ENCODE measurements around the gene NR4A2. TPM values are rescaled to one million over a fixed set of nuclear protein-coding genes. Genes with fewer than 3 reads are reported as not detected.

The NR4A2 gene
- total RNA-seq, 2 donors from 2014 or later, result 1.2 to 1.6 TPM

DNA sequence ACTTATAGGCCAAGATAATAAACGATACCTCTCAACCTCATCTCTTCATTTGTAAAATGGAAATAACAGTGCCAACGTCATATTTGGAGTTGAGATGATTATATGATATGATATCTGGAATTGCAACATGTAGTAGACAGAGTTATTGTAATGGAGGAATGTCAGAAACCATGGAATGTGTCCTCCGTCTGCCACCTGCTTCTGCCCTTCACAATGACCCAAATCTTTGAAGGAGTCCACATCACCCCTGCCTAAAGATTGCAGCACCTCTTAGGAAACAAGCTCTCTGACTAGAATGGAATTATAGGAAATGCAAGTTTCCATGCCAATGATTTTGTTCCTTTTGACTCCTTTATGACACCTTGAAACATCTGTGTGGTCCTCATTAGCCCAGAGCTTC is 14.9 kb downstream of the NR4A2 start:
- no peaks in the 10 kb centered on the region for H3K4me1 ChIP-seq (ENCODE audit: control insufficient read depth, insufficient read depth, low read length)
- H3K27me3 ChIP-seq (ENCODE audit: control insufficient read depth, insufficient read depth, low read length, poor library complexity, severe bottlenecking), result peaks cover 74% of the 10 kb centered on the region
- DNase-seq, result no peak
- H3K4me3 Mint-ChIP-seq, result no peak overlapping the region
- 95% methylated on average over 3 of the region's 3 CpGs; no CpG with 5 or more reads in 1 of the 2 experiments for WGBS, 2 experiments (ENCODE audit: insufficient coverage in 1 of 2, insufficient read length in 1 of 2)
- H3K9me3 Mint-ChIP-seq, result peaks cover 18% of the 10 kb centered on the region
- peaks cover 14% of the 10 kb centered on the region for H3K9me3 ChIP-seq (ENCODE audit: control insufficient read depth, low read length)
- no peak overlapping the region for H3K9ac ChIP-seq (ENCODE audit: extremely low read depth, low read length, poor library complexity, severe bottlenecking)
- no peak overlapping the region for H3K27ac Mint-ChIP-seq
- peaks cover 85% of the 10 kb centered on the region for H3K27me3 Mint-ChIP-seq (ENCODE audit: insufficient read depth)
- H3K4me3 ChIP-seq (ENCODE audit: low read length), result no peak overlapping the region
- TF ChIP-seq, protein P1, sequence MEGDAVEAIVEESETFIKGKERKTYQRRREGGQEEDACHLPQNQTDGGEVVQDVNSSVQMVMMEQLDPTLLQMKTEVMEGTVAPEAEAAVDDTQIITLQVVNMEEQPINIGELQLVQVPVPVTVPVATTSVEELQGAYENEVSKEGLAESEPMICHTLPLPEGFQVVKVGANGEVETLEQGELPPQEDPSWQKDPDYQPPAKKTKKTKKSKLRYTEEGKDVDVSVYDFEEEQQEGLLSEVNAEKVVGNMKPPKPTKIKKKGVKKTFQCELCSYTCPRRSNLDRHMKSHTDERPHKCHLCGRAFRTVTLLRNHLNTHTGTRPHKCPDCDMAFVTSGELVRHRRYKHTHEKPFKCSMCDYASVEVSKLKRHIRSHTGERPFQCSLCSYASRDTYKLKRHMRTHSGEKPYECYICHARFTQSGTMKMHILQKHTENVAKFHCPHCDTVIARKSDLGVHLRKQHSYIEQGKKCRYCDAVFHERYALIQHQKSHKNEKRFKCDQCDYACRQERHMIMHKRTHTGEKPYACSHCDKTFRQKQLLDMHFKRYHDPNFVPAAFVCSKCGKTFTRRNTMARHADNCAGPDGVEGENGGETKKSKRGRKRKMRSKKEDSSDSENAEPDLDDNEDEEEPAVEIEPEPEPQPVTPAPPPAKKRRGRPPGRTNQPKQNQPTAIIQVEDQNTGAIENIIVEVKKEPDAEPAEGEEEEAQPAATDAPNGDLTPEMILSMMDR (conservative IDR thresholded peaks at IDR 0.05), result no peak
- H3K36me3 ChIP-seq (ENCODE audit: control insufficient read depth, insufficient read depth, low read length), result no peaks in the 10 kb centered on the region
- no peak overlapping the region for H3K27ac ChIP-seq (ENCODE audit: low read depth, low read length)
- peaks cover 6% of the 10 kb centered on the region for H3K4me1 Mint-ChIP-seq
- no peaks in the 10 kb centered on the region for H3K36me3 Mint-ChIP-seq (ENCODE audit: low read depth)

DNA sequence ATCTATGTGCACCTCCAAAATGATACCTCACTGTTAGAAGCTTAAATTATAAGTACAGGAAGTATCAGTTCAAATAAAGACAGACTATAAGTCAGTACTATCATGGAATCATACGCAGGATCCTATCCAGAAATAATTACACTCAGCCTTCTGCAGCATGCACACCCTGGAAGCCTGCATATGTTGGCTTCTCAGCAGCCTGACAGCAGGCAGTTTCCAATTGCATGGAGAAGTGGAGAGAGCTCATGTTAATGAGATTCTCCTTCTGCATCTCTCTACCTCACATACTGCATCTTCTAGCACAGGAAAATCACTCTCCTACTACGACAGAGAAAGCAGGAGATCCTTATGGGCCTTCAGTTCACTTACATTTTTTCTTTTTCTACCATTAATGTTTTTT is 20.5 kb downstream of the NR4A2 start:
- no peak overlapping the region for H3K9ac ChIP-seq (ENCODE audit: extremely low read depth, low read length, poor library complexity, severe bottlenecking)
- H3K4me3 ChIP-seq (ENCODE audit: low read length), result no peak overlapping the region
- H3K27me3 ChIP-seq (ENCODE audit: control insufficient read depth, insufficient read depth, low read length, poor library complexity, severe bottlenecking), result peaks cover 54% of the 10 kb centered on the region
- no peaks in the 10 kb centered on the region for H3K36me3 ChIP-seq (ENCODE audit: control insufficient read depth, insufficient read depth, low read length)
- no peak for DNase-seq
- 43 to 84% methylated on average over 1 to 2 of the region's 2 CpGs for WGBS, 2 experiments (ENCODE audit: insufficient coverage in 1 of 2, insufficient read length in 1 of 2)
- H3K4me1 ChIP-seq (ENCODE audit: control insufficient read depth, insufficient read depth, low read length), result no peaks in the 10 kb centered on the region
- H3K36me3 Mint-ChIP-seq (ENCODE audit: low read depth), result no peaks in the 10 kb centered on the region
- TF ChIP-seq, protein P1 (conservative IDR thresholded peaks at IDR 0.05), result no peak
- H3K27ac ChIP-seq (ENCODE audit: low read depth, low read length), result no peak overlapping the region
- peaks cover 47% of the 10 kb centered on the region for H3K27me3 Mint-ChIP-seq (ENCODE audit: insufficient read depth)
- peaks cover 11% of the 10 kb centered on the region for H3K4me1 Mint-ChIP-seq
- H3K27ac Mint-ChIP-seq, result no peak overlapping the region
- H3K4me3 Mint-ChIP-seq, result no peak overlapping the region
- H3K9me3 Mint-ChIP-seq, result no peaks in the 10 kb centered on the region
- no peaks in the 10 kb centered on the region for H3K9me3 ChIP-seq (ENCODE audit: control insufficient read depth, low read length)

DNA sequence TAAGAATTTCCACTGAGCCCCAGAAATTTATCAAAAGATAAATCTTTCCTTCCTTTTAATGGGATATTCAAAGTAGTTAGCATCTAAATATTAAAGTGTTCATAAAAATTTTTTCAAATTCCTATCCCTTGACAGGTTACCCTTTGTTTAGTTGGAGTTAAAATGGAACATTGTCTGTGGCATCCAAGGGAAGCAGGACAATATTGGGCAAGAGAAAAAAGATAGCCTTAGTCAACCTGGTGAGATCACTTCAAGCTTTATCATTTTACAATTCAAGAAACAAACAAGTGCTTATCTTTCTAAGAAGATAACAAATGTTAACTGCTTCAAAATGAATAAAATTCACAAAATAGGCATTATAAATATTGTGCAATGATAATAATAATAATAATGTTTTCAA is 21.7 kb downstream of the NR4A2 start:
- H3K27me3 ChIP-seq (ENCODE audit: control insufficient read depth, insufficient read depth, low read length, poor library complexity, severe bottlenecking), result peaks cover 48% of the 10 kb centered on the region
- no peak for DNase-seq
- H3K36me3 ChIP-seq (ENCODE audit: control insufficient read depth, insufficient read depth, low read length), result no peaks in the 10 kb centered on the region
- no peaks in the 10 kb centered on the region for H3K9me3 ChIP-seq (ENCODE audit: control insufficient read depth, low read length)
- no peak overlapping the region for H3K27ac ChIP-seq (ENCODE audit: low read depth, low read length)
- Mint-ChIP-seq H3K9me3 (no peaks in the 10 kb centered on the region), H3K4me1 (peaks cover 11% of the 10 kb centered on the region), H3K36me3 (ENCODE audit: low read depth) (no peaks in the 10 kb centered on the region), H3K27ac (no peak overlapping the region), H3K27me3 (ENCODE audit: insufficient read depth) (peaks cover 46% of the 10 kb centered on the region), H3K4me3 (no peak overlapping the region)
- H3K4me1 ChIP-seq (ENCODE audit: control insufficient read depth, insufficient read depth, low read length), result no peaks in the 10 kb centered on the region
- TF ChIP-seq, protein P1 (conservative IDR thresholded peaks at IDR 0.05), result no peak
- no peak overlapping the region for H3K9ac ChIP-seq (ENCODE audit: extremely low read depth, low read length, poor library complexity, severe bottlenecking)
- no peak overlapping the region for H3K4me3 ChIP-seq (ENCODE audit: low read length)
